ENCODE results near the gene IGSF22.
"Not testable (repeated sequence)": the region's sequence is repeated elsewhere in the genome, so short reads cannot be mapped to it uniquely, and the experiment has no call there.

IGSF22 gene

GRCh38 chr11:18677560-18677959, 48.4 kb downstream of the IGSF22 start (continued):
- no peak for TF ChIP-seq ZNF280D (tag by site-specific recombination; IDR thresholded peaks at IDR 0.05)
- TF ChIP-seq ZNF692 (tag by site-specific recombination; IDR thresholded peaks at IDR 0.05): no peak
- no peak for TF ChIP-seq ZNF350 (tag by site-specific recombination; IDR thresholded peaks at IDR 0.05)
- TF ChIP-seq ZNF146 (tag by site-specific recombination; IDR thresholded peaks at IDR 0.05): no peak
- no peak for TF ChIP-seq ZNF610 (tag by site-specific recombination; IDR thresholded peaks at IDR 0.05; ENCODE audit: borderline replicate concordance)

GRCh38 chr11:18676803-18677202, 49.2 kb downstream of the IGSF22 start:
- POLR2A ChIA-PET: interaction anchor here (0.7 kb wide), 1 partner anchor 150 kb away, joined by 3 read pairs; the partner anchor contains the start of gene TSG101
- CTCF ChIA-PET: interaction anchor here (0.6 kb wide), 1 partner anchor 875 kb away, joined by 3 read pairs; no protein-coding TSS in a partner anchor
- H3K9me3 ChIP-seq (ENCODE audit: control insufficient read depth, insufficient read depth, low read depth, low read length): no peaks in the 10 kb centered on the region
- no peaks in the 10 kb centered on the region for H3K4me1 ChIP-seq (ENCODE audit: control insufficient read depth, insufficient read depth, low read length)
- no peak for TF ChIP-seq ZSCAN5A (tag by site-specific recombination; IDR thresholded peaks at IDR 0.05)
- no peak for TF ChIP-seq GFI1B (tag by site-specific recombination; IDR thresholded peaks at IDR 0.05)
- no peak for TF ChIP-seq ZNF707 (tag by site-specific recombination; IDR thresholded peaks at IDR 0.05)
- TF ChIP-seq GLI2 (tag by site-specific recombination; IDR thresholded peaks at IDR 0.05; ENCODE audit: borderline replicate concordance, low read depth): no peak
- no peak for TF ChIP-seq GLIS2 (tag by site-specific recombination; IDR thresholded peaks at IDR 0.05)
- TF ChIP-seq ZNF121 (tag by site-specific recombination; IDR thresholded peaks at IDR 0.05): no peak
- TF ChIP-seq ZBTB49 (tag by site-specific recombination; IDR thresholded peaks at IDR 0.05; ENCODE audit: low read depth): no peak
- no peak overlapping the region for H3K27ac ChIP-seq (ENCODE audit: extremely low read depth, low read depth, low read length)
- no peaks in the 10 kb centered on the region for H3K36me3 ChIP-seq (ENCODE audit: control insufficient read depth in 2 of 2, insufficient read depth in 1 of 2, low read length in 2 of 2)
- H3K4me3 ChIP-seq (ENCODE audit: low read depth, low read length): no peak overlapping the region

GRCh38 chr11:18672209-18672608, 53.8 kb downstream of the IGSF22 start:
- H3K36me3 ChIP-seq (ENCODE audit: control insufficient read depth in 2 of 2, insufficient read depth in 1 of 2, low read length in 2 of 2); H3K4me1 ChIP-seq (ENCODE audit: control insufficient read depth, insufficient read depth, low read length); H3K4me3 ChIP-seq (ENCODE audit: low read depth, low read length); CTCF ChIA-PET; POLR2A ChIA-PET; H3K9me3 ChIP-seq (ENCODE audit: control insufficient read depth, insufficient read depth, low read depth, low read length); H3K27ac ChIP-seq (ENCODE audit: extremely low read depth, low read depth, low read length): not testable (repeated sequence)
